NCI-H1048 (cell line): ENCODE data around the gene MMP24OS.
A peak's percentile ranks its signal among the peaks of the same experiment; 100 is the strongest.

ENCODE experiments used
- DNase-seq: peaks from one replicate; lab custom pipeline; 2025; lab: John Stamatoyannopoulos, UW

Gene MMP24OS

DNA sequence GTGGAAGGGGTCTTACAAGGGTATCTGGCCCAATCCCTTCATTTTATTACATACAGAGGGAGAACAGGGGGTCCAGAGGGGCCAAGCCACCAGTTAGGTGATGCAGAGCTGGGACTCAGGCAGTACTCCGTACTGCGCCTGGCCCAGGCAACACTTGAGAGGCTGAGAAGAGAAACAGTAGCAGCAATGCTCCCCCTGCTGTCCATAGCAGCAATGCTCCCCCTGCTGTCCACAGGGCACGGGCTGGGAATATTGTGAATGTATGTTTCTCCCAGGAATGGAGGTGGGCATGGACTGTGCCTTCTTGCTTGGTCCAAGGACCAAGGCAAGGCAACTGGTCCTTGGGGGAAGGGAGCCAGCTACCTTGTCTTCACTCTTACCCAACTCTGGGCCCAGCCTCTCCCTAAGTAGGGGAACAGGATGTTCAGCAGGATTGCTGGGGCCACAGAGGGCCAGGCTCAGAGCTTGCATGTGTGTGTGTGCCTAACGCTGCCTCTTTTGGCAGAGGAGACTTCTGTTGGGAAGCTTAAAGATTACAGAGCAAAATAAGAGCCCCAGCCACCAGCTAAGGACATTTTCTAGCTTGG lies 29.1 kb upstream of the MMP24OS start:
- no peak for DNase-seq

DNA sequence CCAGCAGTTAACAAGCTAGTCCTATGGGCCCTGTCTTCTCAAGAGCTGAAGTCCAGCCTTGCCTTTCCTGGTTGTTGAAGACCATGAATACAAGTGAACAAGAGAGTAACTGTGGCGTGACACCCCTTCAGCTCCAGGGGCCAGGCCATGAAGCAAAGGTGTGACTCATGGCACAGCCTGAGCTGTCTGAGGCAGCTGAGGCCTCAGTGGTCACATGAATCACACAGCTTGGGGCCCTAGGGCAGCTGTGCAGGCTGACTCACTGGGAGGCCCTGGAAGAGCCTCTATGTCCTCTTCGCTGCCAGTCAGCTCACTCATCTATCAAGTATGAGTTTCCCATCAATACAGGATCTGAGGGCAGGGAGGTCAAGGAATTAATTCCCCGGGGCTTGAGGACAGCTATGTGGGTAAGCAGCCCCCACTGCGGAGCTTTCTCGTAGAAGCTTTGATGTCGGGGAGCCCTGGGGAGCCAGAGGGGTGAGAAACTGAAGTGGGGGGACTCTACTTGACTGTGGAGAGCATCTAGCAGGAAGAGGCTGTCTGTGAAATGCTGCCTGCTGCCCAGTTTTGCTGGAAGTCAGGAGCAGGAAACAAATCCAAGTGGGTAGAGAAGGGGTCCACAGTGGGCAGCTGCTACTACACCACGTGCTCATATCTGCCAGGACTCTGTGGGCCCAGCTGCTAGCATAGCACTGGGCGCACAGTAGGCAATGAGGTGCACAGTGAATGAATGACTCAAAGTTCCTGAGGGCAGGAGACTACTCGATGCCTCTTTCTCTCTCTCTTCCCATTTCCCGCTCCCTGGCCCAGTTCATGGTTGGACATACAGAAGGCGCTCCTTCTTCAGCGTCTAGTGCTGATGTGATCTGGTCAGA lies 28.0 kb upstream of the MMP24OS start:
- DNase-seq = no peak

DNA sequence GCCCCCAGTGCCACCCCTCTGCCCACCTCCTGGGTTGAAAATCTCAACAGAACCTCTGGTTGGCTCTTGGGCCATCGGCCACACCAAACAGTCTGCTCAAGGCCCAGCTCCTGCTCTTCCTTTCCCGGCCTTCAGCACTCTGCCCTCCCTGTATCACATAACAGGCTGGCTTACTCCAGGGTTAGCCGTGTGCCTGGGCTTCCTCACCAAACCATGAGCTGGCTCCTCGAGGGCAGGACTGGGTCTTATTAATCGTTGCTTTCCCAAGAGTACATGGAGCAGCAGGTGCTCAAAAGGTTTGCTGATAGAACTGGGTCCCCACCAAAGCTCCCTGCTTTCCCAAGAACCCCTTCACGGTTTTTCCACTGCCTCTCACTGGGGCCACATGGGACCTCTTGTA lies 27.0 kb upstream of the MMP24OS start:
- no peak for DNase-seq

DNA sequence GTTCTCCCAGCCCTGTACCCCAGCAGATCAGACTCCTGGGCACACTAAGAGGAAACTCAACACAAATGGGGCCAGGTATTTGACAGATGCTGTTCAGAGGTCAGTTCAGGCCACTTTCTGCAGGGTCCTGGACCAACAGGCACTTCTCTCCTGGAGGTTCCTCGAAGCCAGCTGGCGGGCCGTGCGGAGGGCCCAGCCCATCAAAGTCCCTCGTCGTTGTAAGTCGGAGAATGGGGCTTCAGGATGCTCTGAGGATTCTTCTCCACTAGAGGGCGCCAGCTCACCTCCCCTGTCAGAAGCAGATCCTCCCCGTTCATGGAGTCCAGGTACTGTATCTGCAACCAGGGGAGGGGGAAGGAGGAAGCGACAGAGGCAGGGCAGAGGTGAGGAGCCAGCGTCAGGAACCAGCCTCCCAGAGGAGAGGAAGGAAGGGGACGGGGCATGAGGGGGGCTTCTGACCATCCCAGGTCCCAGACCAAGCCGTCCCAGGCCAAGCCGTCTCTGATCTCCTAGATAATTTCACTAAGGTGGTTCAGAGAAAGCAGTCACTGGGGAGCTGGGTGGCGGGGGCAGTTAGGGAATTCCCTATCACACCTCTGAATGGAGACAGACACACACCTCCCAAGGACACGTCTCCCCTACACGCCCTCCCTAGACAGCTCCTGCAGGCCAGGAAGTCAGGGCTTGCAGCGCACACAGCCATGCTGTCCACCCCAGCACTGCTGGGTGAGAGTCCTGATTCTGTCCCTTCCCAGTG lies 26.0 kb upstream of the MMP24OS start:
- peak; percentile 82 for DNase-seq

DNA sequence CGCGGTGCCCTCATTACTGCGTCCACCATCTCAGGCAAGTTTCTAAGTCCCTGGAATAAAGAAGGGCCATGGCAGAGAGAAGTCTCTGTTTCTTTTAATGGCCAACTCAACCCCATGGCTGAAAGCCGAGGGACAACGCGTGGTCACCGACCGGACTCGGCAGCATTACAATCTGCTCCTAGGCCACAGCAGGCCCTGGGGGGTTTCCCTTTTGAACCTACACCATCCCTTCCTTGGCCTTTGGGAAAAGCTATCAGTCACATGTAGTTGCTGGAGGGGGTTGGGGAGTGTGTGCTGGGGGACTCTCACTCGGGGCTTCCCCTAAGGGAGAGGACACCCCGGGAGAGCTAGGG lies 25.4 kb upstream of the MMP24OS start:
- DNase-seq = no peak

DNA sequence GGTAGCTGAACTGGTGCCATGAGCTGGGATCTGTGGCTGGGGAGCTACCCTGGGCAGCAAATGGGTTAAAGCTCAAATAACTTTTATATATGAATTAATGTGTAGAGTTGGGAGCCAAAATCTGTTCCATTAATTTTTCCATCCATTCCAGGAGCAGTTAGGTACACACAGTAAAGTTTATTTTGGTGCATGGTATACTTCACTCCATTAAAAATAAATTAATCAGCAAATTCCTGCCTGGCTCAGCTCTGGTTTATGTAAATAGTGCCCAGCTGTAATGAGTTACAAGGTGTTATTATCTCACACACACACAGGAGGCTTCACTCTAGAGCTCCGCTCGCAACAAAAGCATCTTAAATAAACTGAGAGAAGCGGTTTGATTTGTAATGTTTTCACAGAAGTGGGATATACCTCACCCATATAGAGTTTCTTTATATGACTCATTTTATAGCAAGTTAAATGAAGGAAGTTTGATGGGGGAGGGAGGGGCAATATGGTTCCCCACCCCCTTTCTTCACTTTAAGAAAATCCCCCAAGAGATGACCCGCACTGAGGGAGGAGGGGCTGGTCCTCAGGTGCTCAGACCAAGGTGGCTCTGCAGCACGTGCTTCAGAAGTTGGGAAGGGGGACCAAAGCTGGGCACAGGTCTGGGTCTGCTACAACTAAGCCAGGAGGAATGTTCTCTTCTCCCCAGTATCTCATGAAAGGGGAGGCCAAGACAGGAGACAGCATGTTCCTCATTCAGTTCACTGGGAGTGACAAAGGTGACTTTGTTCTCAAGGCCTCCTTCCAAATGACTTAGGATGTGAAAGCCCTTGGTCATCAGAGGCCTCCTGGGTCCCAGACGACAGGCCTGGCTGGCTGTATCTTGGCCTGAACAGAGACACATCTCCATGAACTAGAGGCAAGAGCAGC lies 24.8 kb upstream of the MMP24OS start:
- no peak for DNase-seq

DNA sequence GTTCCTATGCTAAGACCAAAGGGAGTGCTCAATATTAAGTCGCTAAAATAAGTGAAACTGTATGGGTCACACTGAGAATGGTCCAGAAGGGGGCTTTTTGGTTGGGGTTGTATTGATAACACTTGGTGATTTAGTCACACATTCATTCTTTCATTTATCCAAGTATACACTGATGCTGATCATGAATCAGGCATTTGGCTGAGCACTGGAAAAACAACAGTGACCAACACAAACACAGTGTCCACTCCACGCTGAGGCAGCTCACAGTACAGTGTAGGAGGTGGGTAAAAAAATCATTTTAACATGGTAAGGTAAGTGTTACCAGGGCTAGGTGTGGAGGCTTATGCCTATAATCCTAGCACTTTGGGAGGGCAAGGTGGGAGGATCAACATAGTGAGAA lies 23.5 kb upstream of the MMP24OS start:
- DNase-seq = no peak

DNA sequence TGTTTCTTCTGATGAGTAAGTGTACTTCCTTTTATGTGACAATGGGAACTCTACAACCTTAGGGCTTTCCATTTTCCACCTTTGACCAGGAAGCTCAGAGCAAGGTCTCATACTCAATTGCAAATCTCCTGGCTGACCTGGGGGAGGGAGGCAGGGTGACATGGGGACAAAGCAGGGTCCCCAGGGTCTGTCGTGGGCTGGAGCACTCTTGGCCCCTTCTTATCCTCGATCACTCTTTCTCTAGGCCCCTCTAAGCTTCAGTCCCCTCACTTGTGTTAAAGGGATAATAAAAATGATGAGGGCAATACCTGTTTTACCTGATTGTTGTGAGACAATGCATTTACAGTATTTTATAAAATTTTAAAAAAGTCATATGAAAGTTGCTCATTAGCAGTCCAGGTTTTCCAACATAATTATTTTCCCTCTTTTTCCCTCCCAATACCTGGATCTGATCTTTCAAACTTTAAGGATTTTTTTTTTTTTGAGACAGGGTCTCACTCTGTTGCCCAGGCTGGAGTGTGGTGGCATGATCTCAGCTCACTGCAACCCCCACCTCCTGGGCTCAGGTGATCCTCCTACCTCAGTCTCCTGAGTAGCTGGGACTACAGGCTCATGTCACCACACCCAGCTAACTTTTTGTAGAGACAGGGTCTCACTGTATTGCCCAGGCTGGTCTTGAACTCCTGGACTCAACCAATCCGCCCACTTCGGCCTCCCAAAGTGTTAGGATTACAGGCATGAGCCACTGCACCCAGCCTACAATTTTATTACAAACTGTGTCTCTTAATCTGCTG lies 22.7 kb upstream of the MMP24OS start:
- DNase-seq = no peak

DNA sequence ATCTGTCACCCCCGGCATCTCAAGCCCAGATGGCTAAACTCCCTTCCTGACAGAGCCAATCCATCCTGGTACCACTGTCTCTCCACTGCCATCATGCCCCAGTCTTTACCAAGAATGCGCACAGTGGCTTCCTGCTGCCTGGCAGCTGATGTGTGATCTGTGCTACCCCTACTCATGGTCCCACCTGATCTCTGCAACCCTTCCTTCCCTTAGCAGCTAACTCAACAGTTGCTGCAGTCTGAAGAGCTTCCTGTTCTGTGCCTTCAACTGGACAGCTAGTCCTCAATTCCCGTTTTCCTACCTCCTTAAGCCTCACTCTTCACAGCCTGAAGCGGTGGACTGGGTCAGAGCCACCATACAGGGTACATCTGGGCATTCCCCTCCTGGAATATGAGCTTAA lies 21.9 kb upstream of the MMP24OS start:
- DNase-seq = no peak

DNA sequence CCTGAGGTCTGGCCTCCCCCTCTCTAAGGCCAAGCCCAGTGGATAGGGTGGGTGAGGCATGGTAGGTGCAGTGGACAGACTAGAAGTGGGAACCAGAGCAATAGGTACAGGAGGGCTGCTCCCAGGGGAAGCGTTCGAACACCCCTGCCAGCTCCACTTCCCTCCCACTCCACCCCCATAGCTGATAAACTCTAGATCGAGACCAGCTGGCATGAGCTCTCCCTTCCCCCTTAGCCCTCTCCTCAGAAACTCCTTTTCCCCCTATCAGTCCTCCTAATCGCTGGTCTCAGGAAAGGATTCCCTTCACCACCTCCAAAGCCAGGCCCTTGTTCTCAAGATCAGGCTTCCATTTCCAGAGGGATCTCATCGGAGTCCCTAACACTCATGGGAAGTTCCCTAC lies 20.3 kb upstream of the MMP24OS start:
- DNase-seq = no peak

DNA sequence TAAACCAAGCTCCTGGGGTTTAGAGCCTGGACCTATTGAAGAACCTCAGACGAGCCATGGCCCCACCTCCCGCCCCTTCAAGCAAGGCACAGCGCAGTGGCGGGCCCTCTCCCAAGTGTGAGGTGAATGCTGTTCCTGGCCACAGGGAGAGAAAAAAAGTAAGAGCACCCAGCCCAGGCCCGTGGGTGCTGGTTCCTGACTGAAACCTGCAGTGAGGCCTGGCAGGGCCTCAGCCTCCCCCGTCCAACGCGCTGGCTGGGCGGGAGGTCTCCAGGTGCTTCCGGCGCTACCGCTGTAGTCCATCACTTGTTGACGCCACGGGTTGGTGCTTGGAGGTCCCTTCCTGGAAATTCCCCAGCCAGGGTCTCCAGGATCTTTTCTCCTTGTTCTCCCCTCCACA lies 19.8 kb upstream of the MMP24OS start:
- DNase-seq = no peak

DNA sequence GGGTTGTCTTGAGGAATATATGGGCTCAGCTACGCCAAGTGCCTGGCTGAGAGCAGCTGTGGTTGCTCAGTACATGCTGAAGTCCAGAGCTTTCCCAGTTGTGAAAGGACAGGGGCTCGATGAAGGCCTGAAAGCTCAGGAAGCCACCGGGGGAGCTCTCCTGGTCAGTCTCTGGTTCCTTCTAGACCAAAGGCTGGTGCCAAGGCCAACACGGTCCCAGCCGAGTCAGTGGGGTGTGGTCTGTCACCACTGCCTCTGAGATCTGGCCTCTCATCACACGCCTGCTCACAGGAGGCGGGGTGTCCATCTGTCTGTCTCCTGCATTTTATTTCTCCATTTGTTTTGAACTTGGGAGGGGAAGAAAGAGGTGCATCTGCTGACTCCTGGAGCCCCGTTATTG lies 19.2 kb upstream of the MMP24OS start:
- no peak for DNase-seq

DNA sequence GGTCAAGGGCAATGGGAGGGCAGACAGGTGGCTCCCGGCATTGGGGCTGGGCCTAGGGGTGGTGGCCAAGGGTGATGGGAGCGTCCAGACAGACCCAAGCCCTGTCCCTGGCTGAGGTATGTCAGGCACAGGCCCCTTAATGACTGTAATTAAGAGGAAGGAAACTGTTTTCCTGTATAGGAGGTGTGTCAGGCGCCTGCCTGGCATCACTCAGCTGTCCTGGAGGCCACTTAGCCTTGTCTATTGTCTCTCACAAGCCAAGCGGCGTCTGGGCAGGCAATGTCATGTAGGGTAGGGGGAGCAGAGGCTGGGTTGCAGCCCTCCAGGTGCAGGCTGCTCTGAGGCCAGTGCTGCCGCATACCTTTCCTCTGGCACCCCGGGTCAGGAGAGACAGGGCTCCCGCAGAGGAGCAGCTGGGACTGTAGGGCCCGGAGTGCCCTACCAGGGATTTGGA lies 18.2 kb upstream of the MMP24OS start:
- DNase-seq = no peak

DNA sequence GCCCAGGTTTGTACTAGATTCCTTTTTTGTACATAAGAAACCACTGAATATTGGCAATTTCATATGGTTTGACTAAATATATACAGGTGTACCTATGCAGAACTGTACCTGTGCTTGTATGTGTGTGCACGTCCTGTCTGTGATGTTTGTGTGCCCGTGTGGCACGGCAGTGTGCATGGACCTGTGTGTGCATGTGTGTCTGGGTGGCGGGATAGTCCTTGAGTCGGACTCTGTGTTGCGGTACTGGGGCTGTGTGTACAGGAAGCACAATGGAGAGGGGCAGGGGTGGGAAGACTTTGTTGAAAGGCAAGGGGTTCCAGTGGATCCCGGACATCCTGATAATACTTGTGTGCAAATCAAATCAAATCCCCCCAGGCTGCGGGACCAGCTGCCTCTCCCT lies 17.8 kb upstream of the MMP24OS start:
- DNase-seq = no peak

DNA sequence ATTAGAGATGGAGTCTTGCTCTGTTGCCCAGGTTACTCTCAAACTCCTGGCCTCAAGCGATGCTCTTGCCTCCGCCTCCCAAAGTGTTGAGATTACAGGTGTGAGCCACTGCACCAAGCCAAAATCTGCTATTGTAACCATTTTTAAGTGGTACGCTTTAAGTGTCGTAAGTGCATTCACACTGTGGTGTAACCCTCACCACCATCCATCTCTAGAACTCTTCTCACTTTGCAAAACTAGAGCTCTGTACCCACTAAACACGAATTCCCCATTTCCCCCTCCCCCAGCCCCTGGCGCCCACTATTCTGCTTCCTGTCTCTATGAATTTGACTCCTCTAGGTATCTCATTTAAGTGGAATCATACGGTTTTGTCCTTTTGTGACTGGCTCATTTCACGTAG lies 17.1 kb upstream of the MMP24OS start:
- DNase-seq = no peak

DNA sequence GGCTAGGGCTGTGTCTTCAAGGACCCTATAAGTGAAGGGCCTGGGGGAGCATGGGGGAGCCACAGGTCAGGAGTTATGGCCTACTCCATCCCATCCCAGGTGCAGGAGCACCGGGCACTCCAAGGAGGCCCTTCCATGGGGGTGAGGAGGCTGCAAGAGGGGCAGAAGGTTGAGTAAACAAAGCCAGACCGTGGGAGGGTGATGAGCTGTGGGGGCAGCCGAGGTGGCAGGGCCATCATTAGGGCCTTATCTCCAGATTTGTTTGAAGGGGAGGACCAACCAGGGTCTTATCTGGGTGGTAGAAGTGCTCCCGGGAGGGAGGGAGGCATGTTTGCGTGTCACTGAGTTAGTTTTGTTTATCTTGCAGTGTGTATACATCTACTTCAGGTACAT lies 16.4 kb upstream of the MMP24OS start:
- no peak for DNase-seq

DNA sequence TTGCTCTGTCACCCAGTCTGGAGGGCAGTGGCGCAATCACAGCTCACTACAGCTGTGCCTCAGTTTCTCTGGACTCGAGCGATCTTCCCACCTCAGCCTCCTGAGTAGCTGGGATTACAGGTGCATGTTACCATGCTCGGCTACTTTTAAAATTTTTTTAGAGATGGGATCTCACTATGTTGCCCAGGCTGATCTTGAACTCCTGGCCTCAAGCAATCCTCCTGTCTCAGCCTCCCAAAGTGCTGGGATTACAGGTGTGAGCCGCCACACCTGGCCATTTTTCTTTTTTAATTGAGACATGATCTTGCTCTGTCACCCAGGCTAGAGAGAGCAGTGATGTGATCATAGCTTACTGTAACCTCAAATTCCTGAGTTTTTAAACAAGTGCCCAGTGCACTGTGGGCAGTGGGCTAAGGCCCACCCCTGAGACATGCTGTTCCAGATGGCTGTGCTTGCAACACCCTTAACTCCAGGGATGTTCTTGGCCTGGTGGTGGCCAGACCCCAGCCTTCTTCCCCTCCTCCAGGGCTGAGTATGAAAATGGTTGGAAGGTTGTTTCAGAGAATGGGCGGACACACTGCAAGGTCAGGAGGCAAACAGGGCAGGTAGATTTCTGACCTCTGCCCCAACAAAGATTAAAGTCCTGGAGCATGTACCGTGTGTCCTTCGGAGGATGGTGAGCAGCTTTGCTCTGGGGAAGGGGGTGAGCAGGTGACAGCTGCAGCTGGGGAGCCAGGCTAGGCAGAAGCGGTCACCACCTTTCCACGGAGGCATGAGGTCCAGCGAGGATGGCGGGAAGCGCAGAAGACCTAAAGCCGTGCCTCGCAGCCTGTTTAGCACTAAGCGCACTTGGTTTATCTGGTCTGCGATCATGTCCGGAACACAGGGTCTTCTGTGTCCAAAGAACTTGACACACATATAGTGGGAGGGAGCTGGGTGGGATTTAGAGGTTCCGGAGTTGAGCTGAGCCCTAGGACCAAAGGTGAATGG lies 15.7 kb upstream of the MMP24OS start:
- DNase-seq = no peak

DNA sequence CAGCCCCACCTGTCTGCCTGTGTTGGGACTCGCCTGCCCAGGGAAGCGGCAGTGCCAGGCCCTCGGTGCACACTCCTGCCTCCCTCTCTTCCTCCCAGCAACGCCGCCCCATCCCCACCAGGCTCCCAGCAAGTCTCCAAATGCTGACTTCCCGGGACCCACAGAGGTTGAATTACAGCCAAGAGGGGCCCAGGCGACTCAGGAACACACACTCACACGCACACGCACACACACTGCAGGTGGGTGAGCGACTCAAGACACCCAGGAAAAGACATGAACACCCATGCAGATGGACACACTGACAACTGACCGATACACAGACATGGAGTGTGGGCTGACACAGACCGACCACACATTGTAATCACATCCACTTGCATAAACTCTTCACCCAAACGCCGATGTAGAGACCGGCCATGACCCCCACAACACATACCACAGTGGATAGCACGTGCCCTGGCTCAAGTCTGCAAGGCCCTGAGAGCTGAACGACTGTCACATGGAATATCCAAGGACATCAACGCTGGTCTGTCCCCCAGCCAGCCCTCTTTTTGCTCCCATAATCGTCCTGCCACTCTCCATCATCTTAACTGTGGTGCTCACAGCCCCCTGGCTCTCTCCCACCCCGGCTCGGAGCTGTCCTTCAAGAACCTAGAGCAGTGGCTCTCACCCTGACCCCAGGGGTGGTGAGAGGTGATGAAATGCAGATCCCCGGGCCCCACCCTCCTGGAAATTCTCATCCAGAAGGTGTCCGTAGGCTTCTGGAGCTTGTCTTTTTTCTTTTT lies 14.8 kb upstream of the MMP24OS start:
- no peak for DNase-seq
